Spleen (tissue), 11 donors: Measurements from ENCODE around the gene CDRT4. TPM values are rescaled to one million over a fixed set of nuclear protein-coding genes. Genes with fewer than 3 reads are reported as not detected.

Experiments
- DNase-seq: peaks from one replicate; pipeline ENCODE4 v3.0.0-alpha.2; 2020
- H3K27ac ChIP-seq, 8 donors: fragments of 200-600 bp; sonication (generic) in 7 of 8; 1 replicate in 4 of 8; 2 replicates in 4 of 8; pipeline versions ENCODE4 v1.5.0 to v1.8.0; 2016 to 2021; ENCODE audit warnings: inconsistent platforms in 4 of 8, mild to moderate bottlenecking in 4 of 8, moderate library complexity in 1 of 8
- H3K27me3 ChIP-seq, 7 donors: fragments of 200-600 bp; sonication (generic) in 6 of 7; replicated peaks in 1 of 7; 1 replicate in 4 of 7; 2 replicates in 3 of 7; pipeline versions ENCODE4 v1.5.0 to v1.8.0; 2016 to 2021; ENCODE audit warnings: inconsistent platforms in 3 of 7, mild to moderate bottlenecking in 1 of 7
- H3K36me3 ChIP-seq, 6 donors: fragments of 200-600 bp; sonication (generic) in 5 of 6; 1 replicate in 4 of 6; 2 replicates in 2 of 6; pipeline versions ENCODE4 v1.5.0 to v1.8.0; 2016 to 2021; ENCODE audit warnings: inconsistent platforms in 2 of 6
- H3K4me1 ChIP-seq, 6 donors: fragments of 200-600 bp; sonication (generic) in 5 of 6; 1 replicate in 3 of 6; 2 replicates in 3 of 6; pipeline versions ENCODE4 v1.5.0 to v1.8.0; 2016 to 2021; ENCODE audit warnings: inconsistent platforms in 3 of 6
- H3K4me3 ChIP-seq, 8 donors: fragments of 200-600 bp; sonication (generic) in 7 of 8; 1 replicate in 4 of 8; 2 replicates in 4 of 8; pipeline versions ENCODE4 v1.5.0 to v1.8.0; 2016 to 2021; ENCODE audit warnings: inconsistent platforms in 4 of 8, mild to moderate bottlenecking in 4 of 8, moderate library complexity in 2 of 8
- H3K9me3 ChIP-seq, 8 donors: fragments of 200-600 bp; sonication (generic) in 7 of 8; 1 replicate in 4 of 8; 2 replicates in 4 of 8; pipeline versions ENCODE4 v1.5.0 to v1.8.0; 2016 to 2021; ENCODE audit warnings: inconsistent platforms in 4 of 8
- POLR2A ChIP-seq, 3 donors: fragments of 450-650 bp; IDR thresholded peaks; one replicate each; pipeline ENCODE4 v1.5.1; 2017; ENCODE audit warnings: antibody characterized with exemption in 3 of 3, mild to moderate bottlenecking in 1 of 3
- POLR2AphosphoS5 ChIP-seq, 3 donors: sonication (generic); formaldehyde crosslinking; IDR thresholded peaks; one replicate each; pipeline ENCODE4 v1.5.1; 2017; ENCODE audit warnings: antibody characterized with exemption in 3 of 3
- WGBS, 5 donors: extraction: QIAGEN DNeasy Blood & Tissue Kit in 3 of 5; methylation state at CpG; one replicate each; pipeline versions ENCODE4 v1.1.5 to v1.1.7; 2013 to 2018; 5-methylcytosine and 5-hydroxymethylcytosine counted together
- intact Hi-C: fragments of 100-400 bp; cut with DNase I; formaldehyde crosslinking; loops from one replicate; pipeline ENCODE4 v1.15.0; 2023; ENCODE audit warnings: low total_unique reads
- polyA plus RNA-seq, 3 donors: library from polyadenylated mRNA; stranded (reverse); fragments of 200-250 nt; gene quantifications; one replicate each; pipeline ENCODE4 v1.2.1, GENCODE V29; 2013
- total RNA-seq, 7 donors: library from RNA; depleted of rRNA in 3 of 7; stranded (reverse); fragments of >200 nt in 3 of 7; fragmentation: NEBNext Ultra II Directional in 4 of 7; extraction: Animal tissue kit (Norgen Biotek cat#: 25700) in 4 of 7; gene quantifications; one replicate each; pipeline versions ENCODE4 v1.1.0 to v1.2.1, GENCODE V29; 2016 to 2021
- TF ChIP-seq, protein P1 (sequence below), 11 experiments: fragments of 200-600 bp in 7 of 11; fragments of 450-650 bp in 4 of 11; sonication (generic) in 4 of 11; IDR thresholded peaks in 8 of 11; conservative IDR thresholded peaks in 3 of 11; 1 replicate in 7 of 11; 2 replicates in 4 of 11; pipeline versions ENCODE4 v1.4.0 to v1.8.0; 2016 to 2021; ENCODE audit warnings: antibody characterized with exemption in 11 of 11, inconsistent platforms in 4 of 11, mild to moderate bottlenecking in 1 of 11
- donor health status: healthy with polysubstance abuse.
- donor health status: DM: no; HTN: no; CAD: no; lungs with moderate emphysema.
- donor health status: DM: no; HTN: no; CAD: no.
- donor health status: Bipolar disorder and iron deficiency.
- donor health status: healthy.
- donor health status: DM: no; HTN: no; CAD: no.
- donor health status: DM: yes; HTN: yes; CAD: no.

The CDRT4 gene
- total and polyA plus RNA-seq, 10 donors: 4.5 to 18.7 (median 14.0) TPM

DNA sequence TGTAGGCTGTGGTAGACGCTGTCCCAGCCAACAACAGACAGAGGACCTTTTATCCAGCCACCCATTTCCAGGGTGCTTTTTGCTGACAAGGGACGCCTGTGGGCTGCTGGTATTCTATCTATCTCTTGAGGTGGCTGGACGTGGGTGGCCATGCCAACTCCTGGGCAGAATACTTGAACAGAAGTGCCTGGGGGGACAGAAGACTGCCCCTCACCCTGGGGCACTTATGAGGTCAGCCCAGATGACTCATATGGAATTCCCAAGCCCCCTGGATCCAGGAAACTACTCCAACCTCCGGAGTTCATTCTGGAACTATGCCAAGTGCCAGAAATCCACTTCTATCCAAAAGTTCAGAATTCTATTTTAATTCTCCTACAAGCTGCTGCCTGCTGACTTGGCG, 61.3 kb downstream of the CDRT4 start:
- DNase-seq: no peak
- H3K4me3 ChIP-seq: no peak overlapping the region
- H3K9me3 ChIP-seq: no peaks in the 10 kb centered on the region
- no peaks in the 10 kb centered on the region for H3K4me1 ChIP-seq
- intact Hi-C loops: no loop called here
- no peak for TF ChIP-seq POLR2A (IDR thresholded peaks at IDR 0.05)
- TF ChIP-seq, protein P1, sequence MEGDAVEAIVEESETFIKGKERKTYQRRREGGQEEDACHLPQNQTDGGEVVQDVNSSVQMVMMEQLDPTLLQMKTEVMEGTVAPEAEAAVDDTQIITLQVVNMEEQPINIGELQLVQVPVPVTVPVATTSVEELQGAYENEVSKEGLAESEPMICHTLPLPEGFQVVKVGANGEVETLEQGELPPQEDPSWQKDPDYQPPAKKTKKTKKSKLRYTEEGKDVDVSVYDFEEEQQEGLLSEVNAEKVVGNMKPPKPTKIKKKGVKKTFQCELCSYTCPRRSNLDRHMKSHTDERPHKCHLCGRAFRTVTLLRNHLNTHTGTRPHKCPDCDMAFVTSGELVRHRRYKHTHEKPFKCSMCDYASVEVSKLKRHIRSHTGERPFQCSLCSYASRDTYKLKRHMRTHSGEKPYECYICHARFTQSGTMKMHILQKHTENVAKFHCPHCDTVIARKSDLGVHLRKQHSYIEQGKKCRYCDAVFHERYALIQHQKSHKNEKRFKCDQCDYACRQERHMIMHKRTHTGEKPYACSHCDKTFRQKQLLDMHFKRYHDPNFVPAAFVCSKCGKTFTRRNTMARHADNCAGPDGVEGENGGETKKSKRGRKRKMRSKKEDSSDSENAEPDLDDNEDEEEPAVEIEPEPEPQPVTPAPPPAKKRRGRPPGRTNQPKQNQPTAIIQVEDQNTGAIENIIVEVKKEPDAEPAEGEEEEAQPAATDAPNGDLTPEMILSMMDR (IDR thresholded peaks at IDR 0.05 in 8 of 11, conservative IDR thresholded peaks at IDR 0.05 in 3 of 11): no peak
- no peak for TF ChIP-seq POLR2AphosphoS5 (IDR thresholded peaks at IDR 0.05)
- no peak overlapping the region for H3K27ac ChIP-seq
- no peaks in the 10 kb centered on the region for H3K27me3 ChIP-seq
- 64 to 82% (median 75%) methylated on average over 4 to 5 of the region's 5 CpGs for WGBS, 5 donors
- no peaks in the 10 kb centered on the region for H3K36me3 ChIP-seq

DNA sequence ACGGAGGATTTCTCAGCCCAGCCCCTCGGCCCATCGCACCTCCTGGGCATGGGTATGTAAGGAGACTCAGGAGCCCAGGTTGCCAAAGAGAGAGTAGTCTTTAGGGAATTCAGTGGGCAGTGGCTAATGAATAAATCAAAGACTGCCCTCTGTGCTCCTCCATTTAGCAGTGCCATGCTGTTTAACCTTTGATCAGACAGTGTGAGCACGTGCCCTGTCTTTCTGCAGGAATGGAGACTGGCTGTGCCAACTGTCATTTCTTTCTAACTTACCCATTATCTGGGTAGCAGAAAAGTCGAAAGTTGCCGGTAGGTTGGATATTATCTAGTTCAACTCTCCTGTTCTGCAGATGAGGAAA, 62.4 kb downstream of the CDRT4 start:
- Histone ChIP-seq H3K27ac (no peak overlapping the region), H3K9me3 (no peaks in the 10 kb centered on the region), H3K27me3 (no peaks in the 10 kb centered on the region), H3K4me3 (no peak overlapping the region), H3K4me1 (no peaks in the 10 kb centered on the region), H3K36me3 (no peaks in the 10 kb centered on the region)
- TF ChIP-seq POLR2A (IDR thresholded peaks at IDR 0.05) (no peak), POLR2AphosphoS5 (IDR thresholded peaks at IDR 0.05) (no peak)
- TF ChIP-seq, protein P1 (IDR thresholded peaks at IDR 0.05 in 8 of 11, conservative IDR thresholded peaks at IDR 0.05 in 3 of 11): no peak
- no peak for DNase-seq
- intact Hi-C loops: no loop called here
- 83 to 93% (median 88%) methylated on average over 6 of the region's 6 CpGs for WGBS, 5 donors

DNA sequence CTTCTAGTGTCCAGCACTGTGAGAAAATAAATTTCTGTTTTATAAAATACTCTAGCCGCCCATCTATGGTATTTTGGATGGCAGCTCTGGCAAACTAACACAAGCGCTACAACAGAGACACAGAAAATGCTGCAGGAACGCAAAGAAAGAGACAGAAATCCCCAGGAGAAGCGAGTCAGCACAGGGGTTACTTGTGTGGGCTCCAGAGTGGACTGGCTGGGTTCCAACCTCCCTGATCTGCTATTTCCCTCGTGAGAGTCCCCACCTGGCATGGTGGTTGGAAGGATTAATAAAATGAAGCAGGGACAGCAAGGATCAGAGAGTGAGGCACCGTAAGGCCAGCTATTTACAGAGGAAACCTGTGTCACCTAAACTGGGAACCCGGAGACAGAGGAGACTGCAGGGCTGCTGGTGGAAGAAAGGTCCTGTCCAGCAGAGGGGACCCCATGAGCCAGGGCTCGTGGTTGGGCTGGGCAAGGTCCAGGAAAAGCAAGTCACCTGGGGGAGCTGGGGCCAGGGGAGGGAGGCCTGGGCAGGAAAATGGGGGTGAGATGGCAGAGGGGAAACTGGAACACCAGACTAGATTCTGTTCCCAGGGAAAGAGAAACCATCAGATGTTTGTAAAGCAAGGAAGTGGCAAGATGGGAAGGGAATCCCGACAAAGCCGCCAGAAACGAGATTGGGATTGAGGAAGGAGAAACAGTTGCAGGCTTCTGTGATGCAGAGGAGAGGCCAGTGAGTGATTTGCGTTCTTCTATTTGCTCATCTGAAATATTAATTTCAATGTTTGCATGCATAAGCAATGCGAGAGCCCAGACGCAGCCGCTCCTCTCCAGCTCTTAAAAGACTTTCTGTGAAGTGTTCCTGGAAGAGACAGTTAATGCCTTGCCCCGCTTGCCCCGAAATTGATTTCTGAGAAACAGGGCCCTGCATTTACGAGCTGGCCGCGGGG, 63.0 kb downstream of the CDRT4 start:
- no peak overlapping the region for H3K27ac ChIP-seq
- H3K4me1 ChIP-seq: no peaks in the 10 kb centered on the region
- intact Hi-C loops: no loop called here
- H3K27me3 ChIP-seq: no peaks in the 10 kb centered on the region
- 73 to 80% (median 78%) methylated on average over 20 of the region's 20 CpGs for WGBS, 5 donors
- H3K9me3 ChIP-seq: no peaks in the 10 kb centered on the region
- TF ChIP-seq POLR2A (IDR thresholded peaks at IDR 0.05) (no peak), POLR2AphosphoS5 (IDR thresholded peaks at IDR 0.05) (no peak)
- TF ChIP-seq, protein P1 (IDR thresholded peaks at IDR 0.05 in 8 of 11, conservative IDR thresholded peaks at IDR 0.05 in 3 of 11): no peak
- no peak for DNase-seq
- H3K4me3 ChIP-seq: no peak overlapping the region
- H3K36me3 ChIP-seq: no peaks in the 10 kb centered on the region

DNA sequence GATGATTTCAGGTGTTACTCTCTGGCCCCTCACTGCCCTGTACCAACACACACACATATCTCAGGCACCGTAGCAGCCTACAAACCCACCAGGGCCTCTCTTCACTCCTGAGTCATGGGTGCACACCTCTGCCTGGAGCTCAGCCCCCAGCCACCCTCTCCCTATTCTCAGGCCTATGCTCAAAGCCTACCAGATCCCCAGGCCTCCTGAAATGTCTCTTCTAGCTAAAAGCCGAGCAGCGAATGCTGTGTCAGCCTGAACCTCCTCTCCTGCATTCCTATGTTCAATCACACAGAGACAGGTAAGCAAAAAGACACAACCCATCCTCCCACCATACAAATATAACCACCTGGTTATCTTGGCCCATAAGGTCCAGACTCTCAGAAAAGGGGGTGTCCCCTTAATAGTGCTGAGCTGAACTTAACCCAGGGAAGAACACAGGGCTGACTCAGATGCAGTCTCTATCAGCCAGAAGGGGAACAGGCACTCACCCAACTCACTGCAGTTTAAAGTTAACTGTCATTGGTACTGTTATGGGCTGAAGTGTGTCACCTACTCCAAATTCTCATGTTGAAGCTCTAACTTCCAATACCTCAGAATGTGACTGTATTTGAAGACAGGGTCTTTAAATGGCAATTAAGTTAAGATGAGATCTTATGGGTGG, 64.0 kb downstream of the CDRT4 start:
- no peak for DNase-seq
- TF ChIP-seq POLR2AphosphoS5 (IDR thresholded peaks at IDR 0.05): no peak
- TF ChIP-seq, protein P1 (IDR thresholded peaks at IDR 0.05 in 8 of 11, conservative IDR thresholded peaks at IDR 0.05 in 3 of 11): no peak
- no peak for TF ChIP-seq POLR2A (IDR thresholded peaks at IDR 0.05)
- Histone ChIP-seq H3K27me3 (no peaks in the 10 kb centered on the region), H3K27ac (no peak overlapping the region), H3K4me3 (no peak overlapping the region), H3K9me3 (no peaks in the 10 kb centered on the region), H3K4me1 (peaks cover 0 to 5% (median 3%) of the 10 kb centered on the region in 6 donors), H3K36me3 (no peaks in the 10 kb centered on the region)
- intact Hi-C loops: no loop called here
- WGBS, 5 donors: 57 to 89% (median 80%) methylated on average over 3 of the region's 3 CpGs
